GM19351 (cell line): ENCODE data around the gene C9orf78.

Experiments
- ATAC-seq: cut with Tn5 transposase; IDR thresholded peaks from one replicate; pipeline ENCODE4 v1.9.1; 2021; ENCODE audit warnings: mild to moderate bottlenecking, moderate library complexity; ENCODE audit not compliant: unreplicated experiment

C9orf78 gene

GRCh38 chr9:129835128-129835859, at the start of gene C9orf78, which contains the start of gene USP20:
C9orf78 (minus strand) TSS chr9:129835275; CDS start chr9:129835221, 54 bp downstream.
USP20 (plus strand) TSS chr9:129835458; CDS start chr9:129852556, 17,098 bp downstream.
- peak; percentile 90 for ATAC-seq

GRCh38 chr9:129884220-129885017, 49.3 kb upstream of the C9orf78 start:
- ATAC-seq = peak; percentile 46

GRCh38 chr9:129881547-129882324, 46.7 kb upstream of the C9orf78 start:
- ATAC-seq = no peak

GRCh38 chr9:129880654-129881546, 45.8 kb upstream of the C9orf78 start:
- ATAC-seq = no peak

GRCh38 chr9:129879991-129880653, 45.0 kb upstream of the C9orf78 start:
- no peak for ATAC-seq

- ATAC-seq = no peak
Measured at GRCh38 chr9:129879103-129879699, 44.1 kb upstream of the C9orf78 start.

GRCh38 chr9:129878291-129878690, 43.2 kb upstream of the C9orf78 start:
- no peak for ATAC-seq

- ATAC-seq = no peak
Measured at GRCh38 chr9:129876815-129877214, 41.7 kb upstream of the C9orf78 start.

- no peak for ATAC-seq
Measured at GRCh38 chr9:129875687-129876395, 40.8 kb upstream of the C9orf78 start.

GRCh38 chr9:129875181-129875611, 40.1 kb upstream of the C9orf78 start:
- ATAC-seq = no peak

GRCh38 chr9:129874261-129875101, 39.4 kb upstream of the C9orf78 start:
- no peak for ATAC-seq

GRCh38 chr9:129873563-129874190, 38.6 kb upstream of the C9orf78 start:
- ATAC-seq = no peak

GRCh38 chr9:129871046-129871445, 36.0 kb upstream of the C9orf78 start:
- ATAC-seq = no peak

- no peak for ATAC-seq
Measured at GRCh38 chr9:129869585-129870501, 34.8 kb upstream of the C9orf78 start.

GRCh38 chr9:129868872-129869486, 33.9 kb upstream of the C9orf78 start:
- ATAC-seq = no peak
